Sigmoid colon (tissue), 7 donors: ENCODE measurements around the gene MYO18A. TPM values are rescaled to one million over a fixed set of nuclear protein-coding genes. Genes with fewer than 3 reads are reported as not detected.

Experiments
- DNase-seq: peaks from one replicate; pipeline ENCODE4 v3.0.0-alpha.2; 2019
- H3K27ac ChIP-seq, 4 donors: fragments of 200-600 bp; sonication (generic); one replicate each; pipeline ENCODE4 v1.5.1; 2016 to 2019; ENCODE audit warnings: mild to moderate bottlenecking in 1 of 4
- H3K27me3 ChIP-seq, 3 donors: fragments of 200-600 bp; sonication (generic); one replicate each; pipeline ENCODE4 v1.5.1; 2019; ENCODE audit warnings: mild to moderate bottlenecking in 1 of 3
- H3K36me3 ChIP-seq, 4 donors: fragments of 200-600 bp; sonication (generic); one replicate each; pipeline ENCODE4 v1.5.1; 2016 to 2019
- H3K4me1 ChIP-seq, 4 donors: fragments of 200-600 bp; sonication (generic); one replicate each; pipeline ENCODE4 v1.5.1; 2017 to 2019
- H3K4me3 ChIP-seq, 4 donors: fragments of 200-600 bp; sonication (generic); one replicate each; pipeline ENCODE4 v1.5.1; 2017 to 2019; ENCODE audit warnings: mild to moderate bottlenecking in 2 of 4, moderate library complexity in 1 of 4
- H3K9me3 ChIP-seq, 4 donors: fragments of 200-600 bp in 3 of 4; sonication (generic) in 3 of 4; one replicate each; pipeline versions ENCODE4 v1.5.1 to v1.6.1; 2013 to 2019
- CTCF ChIP-seq, 4 experiments: fragments of 450-650 bp in 3 of 4; fragments of 200-600 bp in 1 of 4; IDR thresholded peaks; one replicate each; pipeline ENCODE4 v1.5.1; 2016 to 2019; ENCODE audit warnings: antibody characterized with exemption in 4 of 4, mild to moderate bottlenecking in 3 of 4, moderate library complexity in 2 of 4
- EP300 ChIP-seq, 4 donors: sonication (generic); formaldehyde crosslinking; IDR thresholded peaks; one replicate each; pipeline ENCODE4 v1.6.1; 2017; ENCODE audit warnings: antibody characterized with exemption in 4 of 4
- POLR2A ChIP-seq, 2 donors: fragments of 450-650 bp; IDR thresholded peaks; one replicate each; pipeline ENCODE4 v1.6.1; 2016; ENCODE audit warnings: antibody characterized with exemption in 2 of 2, mild to moderate bottlenecking in 2 of 2, moderate library complexity in 2 of 2
- POLR2AphosphoS5 ChIP-seq, 4 donors: sonication (generic); formaldehyde crosslinking; IDR thresholded peaks; one replicate each; pipeline ENCODE4 v1.6.1; 2017; ENCODE audit warnings: antibody characterized with exemption in 4 of 4
- WGBS, 2 donors: extraction: QIAGEN DNeasy Blood & Tissue Kit; methylation state at CpG; one replicate each; pipeline ENCODE4 v1.1.7; 2013; 5-methylcytosine and 5-hydroxymethylcytosine counted together
- intact Hi-C: fragments of 100-400 bp; cut with DNase I; formaldehyde crosslinking; loops from one replicate; pipeline ENCODE4 v1.15.1; 2023
- polyA plus RNA-seq, 3 donors: library from polyadenylated mRNA; stranded (reverse); fragments of 200-250 nt; gene quantifications; one replicate each; pipeline ENCODE4 v1.2.3, GENCODE V29; 2013
- total RNA-seq, 4 donors: library from RNA; depleted of rRNA; stranded (reverse); fragments of >200 nt; gene quantifications; one replicate each; pipeline ENCODE4 v1.1.0, GENCODE V29; 2016
- donor health status: healthy with polysubstance abuse.
- donor health status: Bipolar disorder and iron deficiency.
- donor health status: healthy.

Gene MYO18A
- total and polyA plus RNA-seq, 7 donors = 24.0 to 92.6 (median 48.4) TPM

GRCh38 chr17:29124135-29124924, 55.9 kb downstream of the MYO18A start:
- 78 to 81% methylated on average over 13 of the region's 13 CpGs for WGBS, 2 donors
- no peaks in the 10 kb centered on the region for H3K27me3 ChIP-seq
- no peak for DNase-seq
- no peaks in the 10 kb centered on the region for H3K4me1 ChIP-seq
- intact Hi-C loops = no loop called here
- H3K9me3 ChIP-seq = no peaks in the 10 kb centered on the region
- H3K4me3 ChIP-seq = no peak overlapping the region
- TF ChIP-seq EP300 (IDR thresholded peaks at IDR 0.05) (no peak), CTCF (IDR thresholded peaks at IDR 0.05) (peak in 3 of 4 experiments; percentile 35 to 51 (median 42))
- peaks cover 20 to 38% (median 22%) of the 10 kb centered on the region in 4 donors for H3K36me3 ChIP-seq
- no peak overlapping the region for H3K27ac ChIP-seq

- TF ChIP-seq EP300 (IDR thresholded peaks at IDR 0.05) (no peak), CTCF (IDR thresholded peaks at IDR 0.05) (no peak), POLR2A (IDR thresholded peaks at IDR 0.05) (no peak), POLR2AphosphoS5 (IDR thresholded peaks at IDR 0.05) (no peak)
- H3K4me1 ChIP-seq = no peaks in the 10 kb centered on the region
- H3K9me3 ChIP-seq = no peaks in the 10 kb centered on the region
- no peak overlapping the region for H3K27ac ChIP-seq
- H3K27me3 ChIP-seq = no peaks in the 10 kb centered on the region
- no peak for DNase-seq
- H3K4me3 ChIP-seq = no peak overlapping the region
- peaks cover 22 to 47% (median 28%) of the 10 kb centered on the region in 4 donors for H3K36me3 ChIP-seq
- intact Hi-C loops = no loop called here
- 91 to 93% methylated on average over 9 of the region's 9 CpGs for WGBS, 2 donors
These were observed 57.1 kb downstream of the MYO18A start for GRCh38 chr17:29123111-29123510.

- WGBS, 2 donors = 95% methylated on average over 10 of the region's 10 CpGs
- H3K4me1 ChIP-seq = no peaks in the 10 kb centered on the region
- H3K27me3 ChIP-seq = no peaks in the 10 kb centered on the region
- no peaks in the 10 kb centered on the region for H3K9me3 ChIP-seq
- H3K4me3 ChIP-seq = no peak overlapping the region
- no peak for DNase-seq
- H3K36me3 ChIP-seq = peaks cover 17 to 43% (median 25%) of the 10 kb centered on the region in 4 donors
- intact Hi-C loops = no loop called here
- no peak overlapping the region for H3K27ac ChIP-seq
- no peak for TF ChIP-seq CTCF (IDR thresholded peaks at IDR 0.05)
- no peak for TF ChIP-seq POLR2AphosphoS5 (IDR thresholded peaks at IDR 0.05)
- no peak for TF ChIP-seq POLR2A (IDR thresholded peaks at IDR 0.05)
- TF ChIP-seq EP300 (IDR thresholded peaks at IDR 0.05) = no peak
These were observed 58.8 kb downstream of the MYO18A start for GRCh38 chr17:29121442-29121841.

- 30 to 78% methylated on average over 2 of the region's 2 CpGs for WGBS, 2 donors
- peaks cover 17 to 48% (median 25%) of the 10 kb centered on the region in 4 donors for H3K36me3 ChIP-seq
These were observed 59.8 kb downstream of the MYO18A start for GRCh38 chr17:29120433-29120832.

More at GRCh38 chr17:29120433-29120832, 59.8 kb downstream of the MYO18A start:
- DNase-seq = no peak
- H3K4me3 ChIP-seq = no peak overlapping the region
- no peak for TF ChIP-seq CTCF (IDR thresholded peaks at IDR 0.05)
- no peak for TF ChIP-seq EP300 (IDR thresholded peaks at IDR 0.05)
- TF ChIP-seq POLR2AphosphoS5 (IDR thresholded peaks at IDR 0.05) = no peak
- no peak for TF ChIP-seq POLR2A (IDR thresholded peaks at IDR 0.05)
- no peaks in the 10 kb centered on the region for H3K9me3 ChIP-seq
- H3K4me1 ChIP-seq = no peaks in the 10 kb centered on the region
- intact Hi-C loops = no loop called here
- no peaks in the 10 kb centered on the region for H3K27me3 ChIP-seq
- no peak overlapping the region for H3K27ac ChIP-seq
